ENCODE results near the gene FOXP1.

Gene FOXP1

DNA sequence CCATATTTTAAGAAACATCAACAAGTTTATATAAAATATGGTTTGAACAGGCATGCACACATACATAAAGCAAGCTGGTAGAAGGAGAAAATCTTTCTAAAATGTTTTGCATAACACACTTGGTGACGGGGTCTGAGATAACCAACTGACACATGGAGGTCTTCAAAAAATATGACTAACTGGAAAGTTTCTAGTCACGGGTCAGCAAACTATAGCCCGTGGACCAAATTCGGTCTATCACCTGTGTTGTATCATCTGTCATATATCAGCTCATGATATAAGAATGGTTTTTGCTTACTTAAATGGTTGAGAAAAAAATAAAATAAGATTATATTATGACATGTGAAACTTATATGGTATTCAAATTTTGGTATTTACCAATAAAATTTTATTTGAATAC lies 465.1 kb downstream of the FOXP1 start:
- peaks cover 30% of the 10 kb centered on the region for H3K79me2 ChIP-seq (ENCODE audit: control insufficient read depth, insufficient read depth, low read length, unreplicated experiment)
- no peaks in the 10 kb centered on the region for H3K36me3 ChIP-seq (ENCODE audit: insufficient read depth, low read length)
- H3K27ac ChIP-seq (ENCODE audit: low read depth, low read length): peak overlapping the region; percentile 79
- no peak overlapping the region for H2AFZ ChIP-seq (ENCODE audit: low read length, unreplicated experiment)
- H3K27me3 ChIP-seq (ENCODE audit: insufficient read depth, low read length): no peaks in the 10 kb centered on the region
- H3K4me1 ChIP-seq (ENCODE audit: control insufficient read depth, insufficient read depth, low read length, unreplicated experiment): peaks cover 50% of the 10 kb centered on the region
- no peak overlapping the region for H3K4me3 ChIP-seq (ENCODE audit: low read depth, low read length)

DNA sequence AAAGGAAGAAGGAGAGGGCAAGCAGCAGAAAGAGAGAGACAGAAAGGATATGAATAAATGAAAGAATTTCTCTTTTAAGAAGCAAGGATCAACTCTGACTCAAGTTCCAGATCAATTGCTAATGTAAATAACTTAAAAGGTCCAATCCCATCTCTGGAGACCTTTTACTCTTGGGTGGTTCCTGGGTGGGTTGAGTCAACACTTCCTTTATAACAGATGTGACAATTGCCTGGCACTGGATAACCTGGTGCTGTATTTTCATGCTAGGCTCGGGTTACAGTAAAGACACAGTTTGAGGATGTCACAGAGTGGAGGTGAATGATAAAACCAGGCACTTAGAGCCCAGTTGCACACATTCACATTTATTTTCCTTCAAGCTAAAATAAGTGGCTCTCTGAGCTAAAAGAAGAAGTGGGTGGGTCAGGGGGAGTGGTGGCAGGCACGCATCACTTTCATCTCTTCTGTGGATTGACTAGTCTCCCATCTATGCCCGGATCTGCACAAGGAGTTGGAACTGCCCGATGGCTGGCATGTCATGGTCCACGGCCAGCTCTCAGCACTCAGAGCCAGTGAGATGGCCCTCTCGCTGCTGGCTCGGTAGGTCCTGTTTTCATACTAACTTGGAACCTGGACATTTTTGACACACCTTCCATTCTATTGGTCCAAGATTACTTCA lies 465.8 kb downstream of the FOXP1 start:
- Histone ChIP-seq H3K4me3 (ENCODE audit: low read depth, low read length) (no peak overlapping the region), H2AFZ (ENCODE audit: low read length, unreplicated experiment) (peak overlapping the region; percentile 8), H3K27ac (ENCODE audit: low read depth, low read length) (peak overlapping the region; percentile 79), H3K79me2 (ENCODE audit: control insufficient read depth, insufficient read depth, low read length, unreplicated experiment) (peaks cover 28% of the 10 kb centered on the region), H3K4me1 (ENCODE audit: control insufficient read depth, insufficient read depth, low read length, unreplicated experiment) (peaks cover 51% of the 10 kb centered on the region), H3K27me3 (ENCODE audit: insufficient read depth, low read length) (no peaks in the 10 kb centered on the region), H3K36me3 (ENCODE audit: insufficient read depth, low read length) (no peaks in the 10 kb centered on the region)

DNA sequence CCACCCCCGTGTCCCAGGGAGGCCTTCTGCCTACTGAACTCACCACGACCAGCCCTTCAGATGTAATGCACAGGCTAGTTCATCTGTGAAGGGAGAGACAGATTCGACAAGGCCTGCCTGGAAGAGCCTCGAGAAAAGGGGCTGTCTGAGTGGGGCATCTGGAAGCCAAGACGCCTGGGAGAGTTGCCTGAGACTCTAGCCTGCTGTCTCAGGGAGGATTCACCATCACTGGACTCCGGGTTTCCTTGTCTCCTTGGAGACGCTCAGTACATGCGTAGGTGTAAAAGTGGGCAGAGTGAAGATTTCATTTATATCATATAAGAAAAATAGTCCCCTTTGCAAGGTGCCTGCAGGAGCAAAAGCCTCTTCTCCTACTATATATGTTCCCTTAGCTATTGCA lies 468.9 kb downstream of the FOXP1 start:
- 0 out of 2 replicates have a peak, but pooled peaks cover 9% of the 10 kb centered on the region for H3K36me3 ChIP-seq (ENCODE audit: insufficient read depth, low read length)
- H3K79me2 ChIP-seq (ENCODE audit: control insufficient read depth, insufficient read depth, low read length, unreplicated experiment): peaks cover 30% of the 10 kb centered on the region
- H3K4me1 ChIP-seq (ENCODE audit: control insufficient read depth, insufficient read depth, low read length, unreplicated experiment): peaks cover 63% of the 10 kb centered on the region
- H3K27ac ChIP-seq (ENCODE audit: low read depth, low read length): no peak overlapping the region
- no peak overlapping the region for H3K4me3 ChIP-seq (ENCODE audit: low read depth, low read length)
- no peaks in the 10 kb centered on the region for H3K27me3 ChIP-seq (ENCODE audit: insufficient read depth, low read length)
- no peak overlapping the region for H2AFZ ChIP-seq (ENCODE audit: low read length, unreplicated experiment)

DNA sequence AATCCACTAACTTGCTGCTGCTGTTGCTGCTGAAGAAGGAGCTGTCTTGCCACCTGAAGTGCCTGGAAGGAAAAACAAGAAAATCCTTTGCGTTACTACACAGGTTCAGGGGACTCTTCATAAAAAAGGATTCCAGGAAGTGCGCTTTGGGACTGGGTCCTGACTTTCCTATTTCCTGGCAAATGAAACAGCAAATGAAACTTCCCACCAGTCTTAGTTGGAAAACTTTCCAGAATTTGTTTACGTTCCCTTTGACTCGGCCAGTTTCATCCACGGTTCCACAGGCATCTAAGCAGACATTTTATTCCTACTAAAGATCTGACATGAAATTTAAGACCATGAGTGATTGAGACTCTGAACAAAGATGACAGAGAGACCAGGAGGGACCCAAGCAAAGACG lies 471.0 kb downstream of the FOXP1 start:
- Histone ChIP-seq H3K36me3 (ENCODE audit: insufficient read depth, low read length) (0 out of 2 replicates have a peak, but pooled peaks cover 9% of the 10 kb centered on the region), H3K4me3 (ENCODE audit: low read depth, low read length) (no peak overlapping the region), H3K4me1 (ENCODE audit: control insufficient read depth, insufficient read depth, low read length, unreplicated experiment) (peaks cover 60% of the 10 kb centered on the region), H3K79me2 (ENCODE audit: control insufficient read depth, insufficient read depth, low read length, unreplicated experiment) (peaks cover 33% of the 10 kb centered on the region), H2AFZ (ENCODE audit: low read length, unreplicated experiment) (no peak overlapping the region), H3K27ac (ENCODE audit: low read depth, low read length) (peak overlapping the region; percentile 94), H3K27me3 (ENCODE audit: insufficient read depth, low read length) (no peaks in the 10 kb centered on the region)

DNA sequence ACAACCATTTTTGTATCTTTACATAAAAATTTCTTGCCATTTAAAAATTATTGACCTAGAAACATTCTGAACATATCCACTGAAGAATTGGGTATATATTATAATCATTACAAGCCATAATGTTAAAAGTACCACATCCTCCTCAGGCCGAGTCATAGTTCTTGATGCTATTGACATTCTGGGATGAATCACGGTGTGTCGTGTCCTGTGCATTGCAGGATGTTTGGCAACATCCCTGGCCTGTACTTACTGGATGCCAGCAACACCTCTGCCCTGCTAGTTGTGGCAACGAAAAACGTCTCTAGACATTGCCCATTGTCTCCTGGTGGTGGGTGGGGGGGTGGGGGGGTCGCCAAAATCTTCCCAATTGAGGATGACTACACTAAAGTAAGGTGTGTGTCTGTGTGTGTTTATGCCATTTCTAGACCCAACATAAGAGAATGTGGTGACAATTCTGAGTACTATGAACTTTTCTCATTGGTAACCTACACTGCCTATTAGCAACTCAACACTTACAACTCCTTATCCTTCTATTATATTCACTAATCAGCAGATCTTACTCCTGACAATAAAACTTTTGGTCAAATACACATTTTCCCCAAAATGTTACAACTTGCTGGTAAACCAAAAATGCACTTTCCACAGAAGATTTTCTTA lies 471.6 kb downstream of the FOXP1 start:
- Histone ChIP-seq H3K36me3 (ENCODE audit: insufficient read depth, low read length) (0 out of 2 replicates have a peak, but pooled peaks cover 9% of the 10 kb centered on the region), H3K27me3 (ENCODE audit: insufficient read depth, low read length) (no peaks in the 10 kb centered on the region), H3K4me3 (ENCODE audit: low read depth, low read length) (no peak overlapping the region), H3K4me1 (ENCODE audit: control insufficient read depth, insufficient read depth, low read length, unreplicated experiment) (peaks cover 57% of the 10 kb centered on the region), H3K27ac (ENCODE audit: low read depth, low read length) (peak overlapping the region; percentile 94), H2AFZ (ENCODE audit: low read length, unreplicated experiment) (no peak overlapping the region), H3K79me2 (ENCODE audit: control insufficient read depth, insufficient read depth, low read length, unreplicated experiment) (peaks cover 36% of the 10 kb centered on the region)

DNA sequence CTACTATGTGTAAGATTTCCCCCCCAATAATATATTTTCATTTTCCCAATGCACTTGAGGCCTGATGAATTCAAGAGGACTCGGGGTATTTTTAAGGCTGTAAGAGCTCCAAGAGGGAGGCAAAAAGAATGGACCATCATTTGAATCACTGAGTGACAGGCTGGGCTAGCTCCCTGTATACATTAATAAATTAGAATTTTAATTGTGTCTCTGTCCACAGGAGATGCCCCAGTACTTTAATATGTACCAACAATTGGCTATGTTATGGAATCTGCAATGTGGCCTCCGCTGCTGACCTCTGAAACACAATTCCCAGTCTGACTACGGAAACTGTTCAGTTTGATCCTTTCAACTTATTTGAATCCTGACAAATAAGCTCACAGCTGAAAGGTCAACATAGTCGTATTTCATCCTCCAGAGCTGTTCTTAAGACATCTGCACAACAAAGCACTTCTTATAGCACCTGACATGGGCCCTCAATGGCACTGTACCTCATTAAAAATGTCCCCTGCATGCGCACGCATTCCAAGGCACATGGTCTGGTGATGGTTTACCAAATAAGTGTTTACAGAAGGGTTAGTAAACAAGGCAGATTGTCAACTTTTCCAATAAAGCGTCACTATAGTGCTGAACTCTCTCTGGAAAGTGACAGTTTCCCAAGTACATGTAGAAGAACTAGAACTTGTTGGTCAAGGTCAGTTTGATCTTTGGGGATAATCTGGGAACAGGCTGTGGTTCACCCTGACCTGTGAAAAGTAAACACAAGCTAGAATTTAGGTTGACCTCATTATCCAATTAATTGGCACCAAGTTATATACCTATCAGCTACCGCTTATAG lies 472.9 kb downstream of the FOXP1 start:
- H3K36me3 ChIP-seq (ENCODE audit: insufficient read depth, low read length): 0 out of 2 replicates have a peak, but pooled peaks cover 9% of the 10 kb centered on the region

DNA sequence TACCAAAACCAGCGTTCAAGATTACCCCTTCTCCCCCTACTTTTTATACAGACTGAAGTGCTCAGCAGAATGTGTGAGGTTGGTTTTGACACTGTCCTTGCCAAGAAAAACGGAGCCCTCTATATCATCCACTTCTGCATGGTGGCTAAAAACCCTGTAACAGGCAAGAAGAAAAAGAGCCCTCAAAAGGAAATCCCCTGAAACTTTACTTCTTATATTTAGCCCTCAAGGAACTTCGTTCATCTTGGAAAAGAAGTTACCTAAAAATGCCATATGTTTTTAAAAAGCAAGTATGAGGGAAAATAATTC lies 473.6 kb downstream of the FOXP1 start:
- Histone ChIP-seq H3K4me1 (ENCODE audit: control insufficient read depth, insufficient read depth, low read length, unreplicated experiment) (peaks cover 51% of the 10 kb centered on the region), H3K27ac (ENCODE audit: low read depth, low read length) (peak overlapping the region; percentile 94), H3K27me3 (ENCODE audit: insufficient read depth, low read length) (no peaks in the 10 kb centered on the region), H2AFZ (ENCODE audit: low read length, unreplicated experiment) (no peak overlapping the region), H3K79me2 (ENCODE audit: control insufficient read depth, insufficient read depth, low read length, unreplicated experiment) (peaks cover 42% of the 10 kb centered on the region), H3K4me3 (ENCODE audit: low read depth, low read length) (peak overlapping the region; percentile 64; the same call in 1 of the 2 replicates), H3K36me3 (ENCODE audit: insufficient read depth, low read length) (0 out of 2 replicates have a peak, but pooled peaks cover 9% of the 10 kb centered on the region)

More for the DNA sequence above, 472.9 kb downstream of the FOXP1 start:
- Histone ChIP-seq H3K4me3 (ENCODE audit: low read depth, low read length) (no peak overlapping the region), H3K79me2 (ENCODE audit: control insufficient read depth, insufficient read depth, low read length, unreplicated experiment) (peaks cover 35% of the 10 kb centered on the region), H3K27me3 (ENCODE audit: insufficient read depth, low read length) (no peaks in the 10 kb centered on the region), H2AFZ (ENCODE audit: low read length, unreplicated experiment) (no peak overlapping the region), H3K4me1 (ENCODE audit: control insufficient read depth, insufficient read depth, low read length, unreplicated experiment) (peaks cover 49% of the 10 kb centered on the region), H3K27ac (ENCODE audit: low read depth, low read length) (peak overlapping the region; percentile 94)

DNA sequence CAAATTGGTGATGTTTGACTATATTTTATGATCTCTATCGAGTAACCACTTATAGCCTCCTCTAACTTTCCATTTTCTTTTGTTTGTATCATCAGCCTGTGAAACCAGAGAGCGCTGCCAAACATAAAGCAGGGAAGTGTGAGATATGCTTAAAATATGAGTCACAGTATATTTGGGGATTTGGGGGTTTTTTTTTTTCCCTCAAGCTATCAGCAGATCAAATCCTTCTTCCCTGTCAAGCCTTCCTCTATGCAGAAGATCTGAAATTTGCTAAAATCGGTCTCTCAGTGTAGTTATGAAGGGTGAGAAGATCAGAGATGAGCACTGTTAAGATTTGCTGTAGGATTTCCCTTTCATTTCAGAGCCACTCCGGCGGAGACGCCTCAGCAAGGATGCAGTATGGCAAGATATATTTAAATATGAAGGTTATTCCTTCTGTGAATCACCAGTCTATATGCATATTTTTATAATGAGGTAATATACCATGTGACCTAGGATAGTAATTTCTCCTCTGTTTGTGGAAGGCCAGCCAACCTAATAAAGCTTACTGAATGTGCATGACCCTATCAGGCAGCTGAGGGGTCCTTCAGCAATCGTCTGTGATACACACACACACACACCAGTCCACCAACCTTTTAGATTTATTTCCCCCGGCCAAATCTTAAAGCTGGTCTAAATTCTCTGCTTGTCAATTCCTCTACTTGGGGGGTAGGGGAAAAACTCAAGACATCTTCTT lies 474.1 kb downstream of the FOXP1 start:
- Histone ChIP-seq H3K79me2 (ENCODE audit: control insufficient read depth, insufficient read depth, low read length, unreplicated experiment) (peaks cover 41% of the 10 kb centered on the region), H3K27ac (ENCODE audit: low read depth, low read length) (peak overlapping the region; percentile 94), H3K36me3 (ENCODE audit: insufficient read depth, low read length) (0 out of 2 replicates have a peak, but pooled peaks cover 9% of the 10 kb centered on the region), H3K4me3 (ENCODE audit: low read depth, low read length) (peak overlapping the region; percentile 64), H3K27me3 (ENCODE audit: insufficient read depth, low read length) (no peaks in the 10 kb centered on the region), H2AFZ (ENCODE audit: low read length, unreplicated experiment) (no peak overlapping the region), H3K4me1 (ENCODE audit: control insufficient read depth, insufficient read depth, low read length, unreplicated experiment) (peaks cover 56% of the 10 kb centered on the region)

DNA sequence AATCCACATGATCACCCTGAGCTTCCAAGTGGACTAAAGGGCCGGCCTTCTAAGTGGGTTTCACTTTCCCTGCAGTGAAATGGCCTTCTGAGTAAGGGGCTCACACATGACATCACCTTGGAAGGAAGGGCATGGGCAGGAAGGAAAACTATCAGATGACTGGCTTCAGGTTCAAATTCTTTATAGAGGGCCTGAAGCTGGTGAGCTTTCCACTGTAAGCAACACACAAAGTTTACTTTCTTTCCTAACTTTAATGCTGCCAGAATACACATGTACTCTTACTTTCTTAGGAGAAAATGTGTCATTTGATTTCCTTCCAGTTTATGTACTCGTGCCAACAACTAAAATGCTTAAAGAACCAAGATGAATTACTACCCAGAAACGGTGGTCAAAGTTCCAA lies 475.6 kb downstream of the FOXP1 start:
- 0 out of 2 replicates have a peak, but pooled peaks cover 9% of the 10 kb centered on the region for H3K36me3 ChIP-seq (ENCODE audit: insufficient read depth, low read length)
- H3K27ac ChIP-seq (ENCODE audit: low read depth, low read length): peak overlapping the region; percentile 94
- peak overlapping the region; percentile 46 for H3K4me3 ChIP-seq (ENCODE audit: low read depth, low read length)
- peaks cover 71% of the 10 kb centered on the region for H3K4me1 ChIP-seq (ENCODE audit: control insufficient read depth, insufficient read depth, low read length, unreplicated experiment)
- H3K79me2 ChIP-seq (ENCODE audit: control insufficient read depth, insufficient read depth, low read length, unreplicated experiment): peaks cover 36% of the 10 kb centered on the region
- H3K27me3 ChIP-seq (ENCODE audit: insufficient read depth, low read length): no peaks in the 10 kb centered on the region
- no peak overlapping the region for H2AFZ ChIP-seq (ENCODE audit: low read length, unreplicated experiment)

DNA sequence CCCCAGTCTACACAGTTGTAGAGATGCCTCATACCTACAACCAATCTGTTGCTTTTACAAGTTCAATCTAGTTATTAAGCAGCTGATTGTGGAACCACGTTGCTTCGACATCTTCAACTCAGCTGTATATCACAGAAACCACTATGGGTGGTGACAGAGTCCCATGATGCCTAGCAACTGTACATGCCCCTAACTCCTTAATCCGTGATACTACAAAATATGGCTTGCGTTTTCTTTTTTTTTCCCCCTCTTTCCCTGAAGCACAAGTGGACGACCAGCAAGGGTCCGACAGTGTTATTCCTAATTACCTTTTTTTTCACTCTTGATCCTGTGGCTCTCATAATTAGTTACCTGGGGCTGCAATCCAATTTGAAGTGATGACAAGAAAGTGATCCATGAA lies 478.6 kb downstream of the FOXP1 start:
- Histone ChIP-seq H3K79me2 (ENCODE audit: control insufficient read depth, insufficient read depth, low read length, unreplicated experiment) (peaks cover 34% of the 10 kb centered on the region), H3K36me3 (ENCODE audit: insufficient read depth, low read length) (no peaks in the 10 kb centered on the region), H2AFZ (ENCODE audit: low read length, unreplicated experiment) (no peak overlapping the region), H3K27me3 (ENCODE audit: insufficient read depth, low read length) (no peaks in the 10 kb centered on the region), H3K4me3 (ENCODE audit: low read depth, low read length) (no peak overlapping the region), H3K4me1 (ENCODE audit: control insufficient read depth, insufficient read depth, low read length, unreplicated experiment) (peaks cover 71% of the 10 kb centered on the region), H3K27ac (ENCODE audit: low read depth, low read length) (peak overlapping the region; percentile 99)
